IPS-15b (cell line): Measurements from ENCODE around the gene TUBAL3.

ENCODE experiments used
- H3K27me3 ChIP-seq: one replicate; pipeline ENCODE4 v1.6.1; 2013; ENCODE audit warnings: low read length; ENCODE audit not compliant: control insufficient read depth, insufficient read depth
- H3K36me3 ChIP-seq: one replicate; pipeline ENCODE4 v1.6.1; 2013; ENCODE audit warnings: low read length; ENCODE audit not compliant: control insufficient read depth, insufficient read depth
- H3K4me1 ChIP-seq: one replicate; pipeline ENCODE4 v1.6.1; 2013; ENCODE audit warnings: mild to moderate bottlenecking, low read length; ENCODE audit not compliant: control insufficient read depth, insufficient read depth
- H3K4me3 ChIP-seq: one replicate; pipeline ENCODE4 v1.5.1; 2013; ENCODE audit warnings: low read depth, low read length
- H3K9ac ChIP-seq: one replicate; pipeline ENCODE4 v1.6.1; 2013; ENCODE audit warnings: low read depth, mild to moderate bottlenecking, low read length
- H3K9me3 ChIP-seq: one replicate; pipeline ENCODE4 v1.6.1; 2013; ENCODE audit warnings: mild to moderate bottlenecking, low read length; ENCODE audit not compliant: control insufficient read depth, insufficient read depth

The TUBAL3 gene

GRCh38 chr10:5370493-5371352 lies 33.9 kb downstream of the TUBAL3 start:
- Histone ChIP-seq H3K36me3 (no peaks in the 10 kb centered on the region), H3K9me3 (no peaks in the 10 kb centered on the region), H3K4me3 (no peak overlapping the region), H3K27me3 (no peaks in the 10 kb centered on the region), H3K9ac (no peak overlapping the region), H3K4me1 (no peaks in the 10 kb centered on the region)

- Histone ChIP-seq H3K4me3 (no peak overlapping the region), H3K36me3 (no peaks in the 10 kb centered on the region), H3K9me3 (no peaks in the 10 kb centered on the region), H3K9ac (no peak overlapping the region), H3K27me3 (no peaks in the 10 kb centered on the region), H3K4me1 (no peaks in the 10 kb centered on the region)
These were observed 35.1 kb downstream of the TUBAL3 start for GRCh38 chr10:5369362-5370158.

- Histone ChIP-seq H3K27me3 (no peaks in the 10 kb centered on the region), H3K9me3 (no peaks in the 10 kb centered on the region), H3K36me3 (no peaks in the 10 kb centered on the region), H3K4me3 (no peak overlapping the region), H3K4me1 (no peaks in the 10 kb centered on the region), H3K9ac (no peak overlapping the region)
These were observed 38.7 kb downstream of the TUBAL3 start for GRCh38 chr10:5365928-5366327.

GRCh38 chr10:5364890-5365338 lies 39.7 kb downstream of the TUBAL3 start, which contains the start of gene UCN3:
Gene UCN3 (plus strand): TSS chr10:5364966. CDS start chr10:5373721, 8,755 bp downstream.
- Histone ChIP-seq H3K9ac (no peak within 1 kb of the TSS), H3K4me3 (no peak within 1 kb of the TSS), H3K36me3 (no peaks in the 10 kb centered on the region), H3K4me1 (no peaks in the 10 kb centered on the region), H3K9me3 (no peaks in the 10 kb centered on the region), H3K27me3 (no peaks in the 10 kb centered on the region)

- H3K4me3 ChIP-seq, result no peak overlapping the region
- no peaks in the 10 kb centered on the region for H3K4me1 ChIP-seq
- H3K27me3 ChIP-seq, result no peaks in the 10 kb centered on the region
- no peaks in the 10 kb centered on the region for H3K36me3 ChIP-seq
- H3K9ac ChIP-seq, result no peak overlapping the region
- H3K9me3 ChIP-seq, result no peaks in the 10 kb centered on the region
These were observed 40.3 kb downstream of the TUBAL3 start for GRCh38 chr10:5364374-5364773.

- H3K27me3 ChIP-seq, result no peaks in the 10 kb centered on the region
- H3K4me3 ChIP-seq, result no peak overlapping the region
- no peak overlapping the region for H3K9ac ChIP-seq
- no peaks in the 10 kb centered on the region for H3K36me3 ChIP-seq
- no peaks in the 10 kb centered on the region for H3K4me1 ChIP-seq
- H3K9me3 ChIP-seq, result no peaks in the 10 kb centered on the region
These were observed 41.8 kb downstream of the TUBAL3 start for GRCh38 chr10:5362873-5363272.

GRCh38 chr10:5361966-5362365 lies 42.7 kb downstream of the TUBAL3 start:
- Histone ChIP-seq H3K9me3 (no peaks in the 10 kb centered on the region), H3K36me3 (no peaks in the 10 kb centered on the region), H3K27me3 (no peaks in the 10 kb centered on the region), H3K9ac (no peak overlapping the region), H3K4me1 (no peaks in the 10 kb centered on the region), H3K4me3 (no peak overlapping the region)

- no peaks in the 10 kb centered on the region for H3K27me3 ChIP-seq
- no peaks in the 10 kb centered on the region for H3K4me1 ChIP-seq
- H3K9ac ChIP-seq, result no peak overlapping the region
- no peaks in the 10 kb centered on the region for H3K36me3 ChIP-seq
- no peak overlapping the region for H3K4me3 ChIP-seq
- no peaks in the 10 kb centered on the region for H3K9me3 ChIP-seq
These were observed 44.2 kb downstream of the TUBAL3 start for GRCh38 chr10:5360318-5360915.

- no peaks in the 10 kb centered on the region for H3K9me3 ChIP-seq
These were observed 48.3 kb downstream of the TUBAL3 start for GRCh38 chr10:5356302-5356763.

GRCh38 chr10:5355594-5356301 lies 48.9 kb downstream of the TUBAL3 start:
- H3K4me1 ChIP-seq, result no peaks in the 10 kb centered on the region
- H3K9me3 ChIP-seq, result no peaks in the 10 kb centered on the region
- no peak overlapping the region for H3K9ac ChIP-seq
- no peaks in the 10 kb centered on the region for H3K36me3 ChIP-seq
- H3K4me3 ChIP-seq, result no peak overlapping the region
- H3K27me3 ChIP-seq, result no peaks in the 10 kb centered on the region

More at GRCh38 chr10:5356302-5356763, 48.3 kb downstream of the TUBAL3 start:
- no peak overlapping the region for H3K4me3 ChIP-seq
- H3K4me1 ChIP-seq, result no peaks in the 10 kb centered on the region
- H3K9ac ChIP-seq, result no peak overlapping the region
- no peaks in the 10 kb centered on the region for H3K27me3 ChIP-seq
- no peaks in the 10 kb centered on the region for H3K36me3 ChIP-seq

- H3K4me1 ChIP-seq, result no peaks in the 10 kb centered on the region
- H3K27me3 ChIP-seq, result no peaks in the 10 kb centered on the region
- no peak overlapping the region for H3K4me3 ChIP-seq
- H3K9ac ChIP-seq, result no peak overlapping the region
- H3K36me3 ChIP-seq, result no peaks in the 10 kb centered on the region
- H3K9me3 ChIP-seq, result no peaks in the 10 kb centered on the region
These were observed 50.6 kb downstream of the TUBAL3 start for GRCh38 chr10:5354068-5354467.
